GM18870 (cell line): ENCODE measurements around the gene DHX40.
A peak's percentile ranks its signal among the peaks of the same experiment; 100 is the strongest.
"Not testable (repeated sequence)": the region's sequence is repeated elsewhere in the genome, so short reads cannot be mapped to it uniquely, and the experiment has no call there.

Experiments
- ATAC-seq: cut with Tn5 transposase; IDR thresholded peaks from one replicate; pipeline ENCODE4 v1.9.1; 2021; ENCODE audit warnings: moderate library complexity; ENCODE audit not compliant: unreplicated experiment

DHX40 gene

GRCh38 chr17:59627770-59628171 is 62.4 kb downstream of the DHX40 start:
- no peak for ATAC-seq

GRCh38 chr17:59629174-59629573 is 63.8 kb downstream of the DHX40 start:
- ATAC-seq = no peak

- ATAC-seq = no peak
Observed at GRCh38 chr17:59631276-59631675, 65.9 kb downstream of the DHX40 start.

GRCh38 chr17:59632398-59632797 is 67.0 kb downstream of the DHX40 start:
- ATAC-seq = no peak

GRCh38 chr17:59633658-59634359 is 68.4 kb downstream of the DHX40 start:
- no peak for ATAC-seq

GRCh38 chr17:59634632-59635541 is 69.5 kb downstream of the DHX40 start:
- no peak for ATAC-seq

GRCh38 chr17:59637611-59638310 is 72.4 kb downstream of the DHX40 start:
- no peak for ATAC-seq

- no peak for ATAC-seq
Observed at GRCh38 chr17:59638553-59638952, 73.1 kb downstream of the DHX40 start.

- peak; percentile 79 for ATAC-seq
Observed at GRCh38 chr17:59641799-59642484, 76.5 kb downstream of the DHX40 start.

GRCh38 chr17:59642565-59642964 is 77.2 kb downstream of the DHX40 start:
- no peak for ATAC-seq

GRCh38 chr17:59643159-59644140 is 78.0 kb downstream of the DHX40 start:
- no peak for ATAC-seq

GRCh38 chr17:59647288-59647687 is 81.9 kb downstream of the DHX40 start:
- ATAC-seq = no peak

GRCh38 chr17:59649886-59650285 is 84.5 kb downstream of the DHX40 start:
- no peak for ATAC-seq

GRCh38 chr17:59650642-59651041 is 85.2 kb downstream of the DHX40 start:
- ATAC-seq = no peak

GRCh38 chr17:59651346-59651745 is 85.9 kb downstream of the DHX40 start:
- ATAC-seq = no peak

GRCh38 chr17:59652119-59652518 is 86.7 kb downstream of the DHX40 start:
- ATAC-seq = no peak

- ATAC-seq = not testable (repeated sequence)
Observed at GRCh38 chr17:59656624-59657023, 91.2 kb downstream of the DHX40 start.
